ENCODE data around the gene MYOF.
"Not testable (repeated sequence)": the region's sequence is repeated elsewhere in the genome, so short reads cannot be mapped to it uniquely, and the experiment has no call there.

Gene MYOF

GRCh38 chr10:93379731-93380575 is 102.2 kb downstream of the MYOF start:
- DNase-seq: no peak

- no peak for DNase-seq
Observed at GRCh38 chr10:93378997-93379730, 103.0 kb downstream of the MYOF start.

- no peak for DNase-seq
Observed at GRCh38 chr10:93378039-93378438, 104.1 kb downstream of the MYOF start.

- DNase-seq: no peak
Observed at GRCh38 chr10:93376372-93377293, 105.5 kb downstream of the MYOF start.

GRCh38 chr10:93370961-93371360 is 111.2 kb downstream of the MYOF start:
- DNase-seq: no peak

GRCh38 chr10:93369588-93370164 is 112.5 kb downstream of the MYOF start:
- no peak for DNase-seq

- DNase-seq: no peak
Observed at GRCh38 chr10:93368210-93368609, 113.9 kb downstream of the MYOF start.

GRCh38 chr10:93367664-93368063 is 114.5 kb downstream of the MYOF start:
- no peak for DNase-seq

- DNase-seq: no peak
Observed at GRCh38 chr10:93364966-93365365, 117.2 kb downstream of the MYOF start.

GRCh38 chr10:93363891-93364648 is 118.1 kb downstream of the MYOF start:
- no peak for DNase-seq

GRCh38 chr10:93358398-93358797 is 123.7 kb downstream of the MYOF start:
- not testable (repeated sequence) for DNase-seq

- DNase-seq: no peak
Observed at GRCh38 chr10:93357680-93358079, 124.5 kb downstream of the MYOF start.

GRCh38 chr10:93356516-93356915 is 125.6 kb downstream of the MYOF start:
- no peak for DNase-seq

GRCh38 chr10:93352638-93353383 is 129.3 kb downstream of the MYOF start:
- no peak for DNase-seq

- no peak for DNase-seq
Observed at GRCh38 chr10:93346694-93347093, 135.4 kb downstream of the MYOF start.

GRCh38 chr10:93346108-93346507 is 136.0 kb downstream of the MYOF start:
- DNase-seq: no peak

- DNase-seq: no peak
Observed at GRCh38 chr10:93344691-93345090, 137.4 kb downstream of the MYOF start.

- DNase-seq: no peak
Observed at GRCh38 chr10:93342921-93343320, 139.2 kb downstream of the MYOF start.

- no peak for DNase-seq
Observed at GRCh38 chr10:93342366-93342765, 139.8 kb downstream of the MYOF start.

GRCh38 chr10:93337309-93337721 is 144.8 kb downstream of the MYOF start:
- no peak for DNase-seq

- no peak for DNase-seq
Observed at GRCh38 chr10:93336678-93337077, 145.5 kb downstream of the MYOF start.
